HFF-Myc (cell line): ENCODE measurements around the gene MRPL24.
A peak's percentile ranks its signal among the peaks of the same experiment; 100 is the strongest.

Experiments
- DNase-seq: peaks from one replicate; pipeline ENCODE4 v3.0.0-alpha.2; 2011; ENCODE audit warnings: low read depth; ENCODE audit errors: extremely low read depth
- H3K4me3 ChIP-seq: replicated peaks from 2 replicates; pipeline ENCODE4 v1.5.1; 2011; ENCODE audit warnings: low read depth, mild to moderate bottlenecking, control low read depth, low read length
- CTCF ChIP-seq: IDR thresholded peaks from 2 replicates; pipeline ENCODE4 v1.5.1; 2012; ENCODE audit warnings: mild to moderate bottlenecking, low read depth, low read length, control low read depth; ENCODE audit errors: missing control alignments

MRPL24 gene

GRCh38 chr1:156747742-156748669 is 7.1 kb upstream of the MRPL24 start:
- DNase-seq: no peak
- TF ChIP-seq CTCF: no peak

GRCh38 chr1:156746728-156747631 is 6.1 kb upstream of the MRPL24 start:
- H3K4me3 ChIP-seq: peak overlapping the region; percentile 94
- DNase-seq: peak; percentile 81
- peak; percentile 33 for TF ChIP-seq CTCF

More at GRCh38 chr1:156747742-156748669, 7.1 kb upstream of the MRPL24 start:
- peak overlapping the region; percentile 94 for H3K4me3 ChIP-seq

GRCh38 chr1:156746406-156746727 is 5.5 kb upstream of the MRPL24 start:
- H3K4me3 ChIP-seq: peak overlapping the region; percentile 94
- no peak for TF ChIP-seq CTCF
- DNase-seq: no peak

GRCh38 chr1:156745881-156746280 is 5.0 kb upstream of the MRPL24 start:
- no peak for TF ChIP-seq CTCF
- no peak for DNase-seq
- H3K4me3 ChIP-seq: peak overlapping the region; percentile 94

- no peak overlapping the region for H3K4me3 ChIP-seq
- no peak for DNase-seq
- TF ChIP-seq CTCF: no peak
Measured at GRCh38 chr1:156744786-156745419, 4.0 kb upstream of the MRPL24 start.

GRCh38 chr1:156744344-156744743 is 3.5 kb upstream of the MRPL24 start:
- DNase-seq: no peak
- H3K4me3 ChIP-seq: no peak overlapping the region
- no peak for TF ChIP-seq CTCF
